Nephron (organoid): ENCODE data around the gene RASGEF1B.

Experiments used
- H3K27ac Mint-ChIP-seq, 3 experiments: 2 replicates each; pipeline ENCODE4 v1.8.0; 2020; ENCODE audit warnings: mixed read lengths in 3 of 3, mild to moderate bottlenecking in 2 of 3, moderate library complexity in 1 of 3
- H3K27me3 Mint-ChIP-seq: 2 replicates; pipeline ENCODE4 v1.8.0; 2021; ENCODE audit warnings: low read depth, mild to moderate bottlenecking, moderate library complexity, mixed read lengths
- H3K36me3 Mint-ChIP-seq: 2 replicates; pipeline ENCODE4 v1.8.0; 2020; ENCODE audit warnings: low read depth, mixed read lengths
- H3K4me1 Mint-ChIP-seq: 2 replicates; pipeline ENCODE4 v1.8.0; 2020; ENCODE audit warnings: mixed read lengths
- H3K4me3 Mint-ChIP-seq, 3 experiments: 2 replicates each; pipeline ENCODE4 v1.8.0; 2020; ENCODE audit warnings: mild to moderate bottlenecking in 3 of 3, mixed read lengths in 3 of 3, moderate library complexity in 2 of 3
- H3K9me3 Mint-ChIP-seq: 2 replicates; pipeline ENCODE4 v1.8.0; 2020; ENCODE audit warnings: mixed read lengths
- TF ChIP-seq, protein P1 (sequence below), 3 experiments: fragments of 200-600 bp; sonication (generic); IDR thresholded peaks; one replicate each; pipeline ENCODE4 v1.5.0; 2021; ENCODE audit warnings: antibody characterized with exemption in 3 of 3; ENCODE audit not compliant: unreplicated experiment in 3 of 3

RASGEF1B gene

GRCh38 chr4:81459228-81459627, 12.5 kb downstream of the RASGEF1B start:
- Mint-ChIP-seq H3K36me3 (peaks cover 20% of the 10 kb centered on the region), H3K4me1 (peaks cover 5% of the 10 kb centered on the region), H3K27me3 (no peaks in the 10 kb centered on the region), H3K27ac (no peak overlapping the region), H3K4me3 (no peak overlapping the region), H3K9me3 (no peaks in the 10 kb centered on the region)
- TF ChIP-seq, protein P1, sequence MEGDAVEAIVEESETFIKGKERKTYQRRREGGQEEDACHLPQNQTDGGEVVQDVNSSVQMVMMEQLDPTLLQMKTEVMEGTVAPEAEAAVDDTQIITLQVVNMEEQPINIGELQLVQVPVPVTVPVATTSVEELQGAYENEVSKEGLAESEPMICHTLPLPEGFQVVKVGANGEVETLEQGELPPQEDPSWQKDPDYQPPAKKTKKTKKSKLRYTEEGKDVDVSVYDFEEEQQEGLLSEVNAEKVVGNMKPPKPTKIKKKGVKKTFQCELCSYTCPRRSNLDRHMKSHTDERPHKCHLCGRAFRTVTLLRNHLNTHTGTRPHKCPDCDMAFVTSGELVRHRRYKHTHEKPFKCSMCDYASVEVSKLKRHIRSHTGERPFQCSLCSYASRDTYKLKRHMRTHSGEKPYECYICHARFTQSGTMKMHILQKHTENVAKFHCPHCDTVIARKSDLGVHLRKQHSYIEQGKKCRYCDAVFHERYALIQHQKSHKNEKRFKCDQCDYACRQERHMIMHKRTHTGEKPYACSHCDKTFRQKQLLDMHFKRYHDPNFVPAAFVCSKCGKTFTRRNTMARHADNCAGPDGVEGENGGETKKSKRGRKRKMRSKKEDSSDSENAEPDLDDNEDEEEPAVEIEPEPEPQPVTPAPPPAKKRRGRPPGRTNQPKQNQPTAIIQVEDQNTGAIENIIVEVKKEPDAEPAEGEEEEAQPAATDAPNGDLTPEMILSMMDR (IDR thresholded peaks at IDR 0.05; ENCODE audit: unreplicated experiment in 3 of 3), result no peak

- H3K9me3 Mint-ChIP-seq, result no peaks in the 10 kb centered on the region
- H3K4me1 Mint-ChIP-seq, result peaks cover 4% of the 10 kb centered on the region
- H3K36me3 Mint-ChIP-seq, result peaks cover 31% of the 10 kb centered on the region
- TF ChIP-seq, protein P1 (IDR thresholded peaks at IDR 0.05; ENCODE audit: unreplicated experiment in 3 of 3), result no peak
- no peaks in the 10 kb centered on the region for H3K27me3 Mint-ChIP-seq
- no peak overlapping the region for H3K4me3 Mint-ChIP-seq
- H3K27ac Mint-ChIP-seq, result no peak overlapping the region
Measured at GRCh38 chr4:81457921-81458520, 13.7 kb downstream of the RASGEF1B start.

GRCh38 chr4:81457345-81457744, 14.4 kb downstream of the RASGEF1B start:
- peaks cover 36% of the 10 kb centered on the region for H3K36me3 Mint-ChIP-seq
- H3K4me3 Mint-ChIP-seq, result no peak overlapping the region
- no peak overlapping the region for H3K27ac Mint-ChIP-seq
- no peaks in the 10 kb centered on the region for H3K9me3 Mint-ChIP-seq
- TF ChIP-seq, protein P1 (IDR thresholded peaks at IDR 0.05; ENCODE audit: unreplicated experiment in 3 of 3), result no peak
- no peaks in the 10 kb centered on the region for H3K27me3 Mint-ChIP-seq
- peaks cover 4% of the 10 kb centered on the region for H3K4me1 Mint-ChIP-seq

GRCh38 chr4:81455897-81456296, 15.8 kb downstream of the RASGEF1B start:
- H3K36me3 Mint-ChIP-seq, result peaks cover 42% of the 10 kb centered on the region
- H3K27ac Mint-ChIP-seq, result no peak overlapping the region
- no peaks in the 10 kb centered on the region for H3K9me3 Mint-ChIP-seq
- H3K27me3 Mint-ChIP-seq, result no peaks in the 10 kb centered on the region
- TF ChIP-seq, protein P1 (IDR thresholded peaks at IDR 0.05; ENCODE audit: unreplicated experiment in 3 of 3), result no peak
- no peak overlapping the region for H3K4me3 Mint-ChIP-seq
- H3K4me1 Mint-ChIP-seq, result no peaks in the 10 kb centered on the region

- H3K27ac Mint-ChIP-seq, result no peak overlapping the region
- TF ChIP-seq, protein P1 (IDR thresholded peaks at IDR 0.05; ENCODE audit: unreplicated experiment in 3 of 3), result no peak
- no peak overlapping the region for H3K4me3 Mint-ChIP-seq
Measured at GRCh38 chr4:81454948-81455347, 16.8 kb downstream of the RASGEF1B start.

GRCh38 chr4:81454499-81454898, 17.2 kb downstream of the RASGEF1B start:
- Mint-ChIP-seq H3K27ac (no peak overlapping the region), H3K36me3 (peaks cover 46% of the 10 kb centered on the region), H3K4me3 (no peak overlapping the region), H3K27me3 (no peaks in the 10 kb centered on the region), H3K9me3 (no peaks in the 10 kb centered on the region), H3K4me1 (no peaks in the 10 kb centered on the region)
- TF ChIP-seq, protein P1 (IDR thresholded peaks at IDR 0.05; ENCODE audit: unreplicated experiment in 3 of 3), result no peak

More at GRCh38 chr4:81454948-81455347, 16.8 kb downstream of the RASGEF1B start:
- Mint-ChIP-seq H3K4me1 (no peaks in the 10 kb centered on the region), H3K27me3 (no peaks in the 10 kb centered on the region), H3K9me3 (no peaks in the 10 kb centered on the region), H3K36me3 (peaks cover 46% of the 10 kb centered on the region)
